Measurements from ENCODE around the gene BSPH1.
"Not testable (repeated sequence)": the region's sequence is repeated elsewhere in the genome, so short reads cannot be mapped to it uniquely, and the experiment has no call there.

The BSPH1 gene

GRCh38 chr19:47920107-47920506 is 71.9 kb downstream of the BSPH1 start:
- DNase-seq (ENCODE audit: low read depth in 2 of 2), result not testable (repeated sequence)
